ENCODE data around the gene ZNF383.

ZNF383 gene

DNA sequence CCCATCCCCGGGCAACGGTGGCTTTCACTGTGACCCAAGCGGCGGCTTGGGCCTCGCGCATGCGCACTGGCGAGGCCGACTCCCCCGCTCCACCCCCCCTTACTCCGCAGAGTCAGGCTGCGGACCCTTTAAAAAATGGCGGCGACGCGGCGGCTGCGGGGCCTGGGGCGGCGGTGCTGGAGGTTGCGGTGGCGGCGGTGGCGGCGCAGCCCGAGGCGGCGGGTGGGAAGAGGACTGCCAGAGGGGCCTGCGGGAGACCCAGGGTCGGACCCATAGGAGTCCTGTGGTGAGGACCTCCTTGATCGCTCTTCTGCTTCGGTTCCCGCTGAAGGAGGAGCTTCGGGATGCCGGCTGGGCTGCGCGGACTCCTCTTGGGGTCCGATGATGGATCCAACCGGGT, 76.2 kb downstream of the ZNF383 start:
- DNase-seq: peak; percentile 58
